A549 (cell line): ENCODE results near the gene NYNRIN.

Experiments used
- EP300 ChIP-seq, 2 experiments: fragments of >200 bp; sonication (Bioruptor Twin); formaldehyde crosslinking; IDR thresholded peaks; 2 replicates in 1 of 2; 3 replicates in 1 of 2; pipeline ENCODE4 v1.6.1; 2016 to 2017
- FOSB ChIP-seq: fragments of 250-450 bp; sonication (Bioruptor Pico); IDR thresholded peaks from 2 replicates; pipeline ENCODE4 v1.5.0; 2020; ENCODE audit warnings: mild to moderate bottlenecking, moderate library complexity
- POLR2A ChIP-seq: IDR thresholded peaks from 2 replicates; pipeline ENCODE4 v1.6.1; 2012; ENCODE audit warnings: mild to moderate bottlenecking, low read length
- RAD21 ChIP-seq, 2 experiments: fragments of >200 bp in 1 of 2; sonication (Bioruptor Twin) in 1 of 2; formaldehyde crosslinking in 1 of 2; IDR thresholded peaks in 1 of 2; conservative IDR thresholded peaks in 1 of 2; 2 replicates in 1 of 2; 3 replicates in 1 of 2; pipeline ENCODE4 v1.6.1; 2012 to 2018; ENCODE audit warnings: inconsistent platforms in 1 of 2
- TF ChIP-seq, protein P1 (sequence below): fragments of >200 bp; sonication (Bioruptor Twin); formaldehyde crosslinking; IDR thresholded peaks from 3 replicates; pipeline ENCODE4 v1.5.1; 2016

- TF ChIP-seq FOSB (no peak), EP300 (IDR thresholded peaks at IDR 0.05) (no peak), RAD21 (conservative IDR thresholded peaks at IDR 0.05 in 1 of 2, IDR thresholded peaks at IDR 0.05 in 1 of 2) (no peak), POLR2A (no peak)
- TF ChIP-seq, protein P1, sequence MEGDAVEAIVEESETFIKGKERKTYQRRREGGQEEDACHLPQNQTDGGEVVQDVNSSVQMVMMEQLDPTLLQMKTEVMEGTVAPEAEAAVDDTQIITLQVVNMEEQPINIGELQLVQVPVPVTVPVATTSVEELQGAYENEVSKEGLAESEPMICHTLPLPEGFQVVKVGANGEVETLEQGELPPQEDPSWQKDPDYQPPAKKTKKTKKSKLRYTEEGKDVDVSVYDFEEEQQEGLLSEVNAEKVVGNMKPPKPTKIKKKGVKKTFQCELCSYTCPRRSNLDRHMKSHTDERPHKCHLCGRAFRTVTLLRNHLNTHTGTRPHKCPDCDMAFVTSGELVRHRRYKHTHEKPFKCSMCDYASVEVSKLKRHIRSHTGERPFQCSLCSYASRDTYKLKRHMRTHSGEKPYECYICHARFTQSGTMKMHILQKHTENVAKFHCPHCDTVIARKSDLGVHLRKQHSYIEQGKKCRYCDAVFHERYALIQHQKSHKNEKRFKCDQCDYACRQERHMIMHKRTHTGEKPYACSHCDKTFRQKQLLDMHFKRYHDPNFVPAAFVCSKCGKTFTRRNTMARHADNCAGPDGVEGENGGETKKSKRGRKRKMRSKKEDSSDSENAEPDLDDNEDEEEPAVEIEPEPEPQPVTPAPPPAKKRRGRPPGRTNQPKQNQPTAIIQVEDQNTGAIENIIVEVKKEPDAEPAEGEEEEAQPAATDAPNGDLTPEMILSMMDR, result no peak
These were observed 39.7 kb downstream of the NYNRIN start for GRCh38 chr14:24438223-24439097.
